A673 (cell line): ENCODE measurements around the gene CUX1. TPM values are rescaled to one million over a fixed set of nuclear protein-coding genes. Genes with fewer than 3 reads are reported as not detected.

Source experiments
- BruUV-seq: library from RNA; stranded (reverse); fragments of 400-500 nt; replicated peaks from 2 replicates; lab custom pipeline; 2021; lab: Mats Ljungman, UMichigan
- CTCF ChIA-PET: fragments of 300-600 bp; sonication (Branson Sonifier 250); formaldehyde crosslinking; loops from one replicate; lab custom pipeline; 2022; ENCODE audit warnings: antibody characterized with exemption; lab: Charles Lee
- POLR2A ChIA-PET: fragments of 300-600 bp; sonication (Branson Sonifier 250); formaldehyde crosslinking; loops from one replicate; lab custom pipeline; 2022; ENCODE audit warnings: antibody characterized with exemption; ENCODE audit not compliant: low non-redundant PET; lab: Charles Lee
- DNase-seq: peaks from one replicate; pipeline ENCODE4 v3.0.0-alpha.2; 2015; ENCODE audit warnings: low spot score
- H3K27ac ChIP-seq: fragments of 200-600 bp; sonication (generic); 2 replicates; pipeline ENCODE4 v1.5.1; 2016; ENCODE audit warnings: mixed run types, low read depth, mild to moderate bottlenecking, mixed read lengths, antibody characterized with exemption, low read length; ENCODE audit not compliant: poor library complexity, severe bottlenecking
- H3K27me3 ChIP-seq: fragments of 200-600 bp; sonication (generic); replicated peaks from 2 replicates; pipeline ENCODE4 v1.6.1; 2017; ENCODE audit warnings: mixed run types, low read depth, mild to moderate bottlenecking, mixed read lengths, antibody characterized with exemption, low read length; ENCODE audit not compliant: insufficient read depth, poor library complexity
- H3K36me3 ChIP-seq: fragments of 200-600 bp; sonication (generic); 2 replicates; pipeline ENCODE4 v1.6.1; 2016; ENCODE audit warnings: mixed run types, mild to moderate bottlenecking, mixed read lengths, antibody characterized with exemption, low read length; ENCODE audit not compliant: insufficient read depth, poor library complexity, severe bottlenecking
- H3K4me1 ChIP-seq: fragments of 200-600 bp; sonication (generic); 2 replicates; pipeline ENCODE4 v1.6.1; 2017; ENCODE audit warnings: mixed run types, mild to moderate bottlenecking, mixed read lengths, antibody characterized with exemption, low read length; ENCODE audit not compliant: insufficient read depth, poor library complexity, severe bottlenecking
- H3K4me3 ChIP-seq: fragments of 200-600 bp; sonication (generic); 2 replicates; pipeline ENCODE4 v1.5.1; 2016; ENCODE audit warnings: low read depth, mixed run types, mild to moderate bottlenecking, mixed read lengths, low read length; ENCODE audit not compliant: poor library complexity, severe bottlenecking
- H3K9me3 ChIP-seq: fragments of 200-600 bp; sonication (generic); 2 replicates; pipeline ENCODE4 v1.6.1; 2016; ENCODE audit warnings: mixed run types, low read depth, mild to moderate bottlenecking, mixed read lengths, antibody characterized with exemption, low read length; ENCODE audit not compliant: poor library complexity, severe bottlenecking
- CTCF ChIP-seq: fragments of 300-800, 200-600 bp; sonication (generic); conservative IDR thresholded peaks from 2 replicates; pipeline ENCODE4 v1.5.1; 2017; ENCODE audit warnings: low read depth, mild to moderate bottlenecking, antibody characterized with exemption, low read length, moderate library complexity, mixed read lengths
- EZH2 ChIP-seq: fragments of 200-600 bp; sonication (generic); IDR thresholded peaks from 2 replicates; pipeline ENCODE4 v1.6.1; 2017; ENCODE audit warnings: borderline replicate concordance, low read depth, mild to moderate bottlenecking, mixed read lengths, antibody characterized with exemption, low read length; ENCODE audit not compliant: poor library complexity, severe bottlenecking
- intact Hi-C: fragments of 100-400 bp; cut with micrococcal nuclease; formaldehyde crosslinking; loops from one replicate; pipeline ENCODE4 v1.10.0; 2022; ENCODE audit not compliant: unreplicated experiment
- total RNA-seq: library from RNA; stranded (reverse); gene quantifications from 2 replicates; pipeline ENCODE4 v1.2.3, GENCODE V29; 2021

The CUX1 gene
- total RNA-seq, 1 experiment from 2014 or later: 49.4 TPM

GRCh38 chr7:101993311-101993710 lies 175.9 kb downstream of the CUX1 start:
- no peak for TF ChIP-seq EZH2
- no TSS peak for BruUV-seq
- no peak overlapping the region for H3K4me3 ChIP-seq
- H3K27ac ChIP-seq: no peak overlapping the region
- CTCF ChIA-PET: no interaction called here
- H3K4me1 ChIP-seq: no peaks in the 10 kb centered on the region
- DNase-seq: no peak
- intact Hi-C loops: no loop called here
- H3K9me3 ChIP-seq: no peaks in the 10 kb centered on the region
- no peaks in the 10 kb centered on the region for H3K36me3 ChIP-seq
- no peaks in the 10 kb centered on the region for H3K27me3 ChIP-seq
- POLR2A ChIA-PET: no interaction called here

- H3K27me3 ChIP-seq: no peaks in the 10 kb centered on the region
- H3K4me3 ChIP-seq: no peak overlapping the region
- H3K9me3 ChIP-seq: no peaks in the 10 kb centered on the region
- no peaks in the 10 kb centered on the region for H3K4me1 ChIP-seq
- CTCF ChIA-PET: no interaction called here
- intact Hi-C loops: no loop called here
- no peak overlapping the region for H3K27ac ChIP-seq
- TF ChIP-seq CTCF: no peak
- TF ChIP-seq EZH2: no peak
- DNase-seq: no peak
- H3K36me3 ChIP-seq: no peaks in the 10 kb centered on the region
- POLR2A ChIA-PET: no interaction called here
- BruUV-seq: no TSS peak
Observed at GRCh38 chr7:101995121-101995520, 177.7 kb downstream of the CUX1 start.

- TF ChIP-seq CTCF: no peak
- TF ChIP-seq EZH2: no peak
- POLR2A ChIA-PET: no interaction called here
- intact Hi-C loops: no loop called here
Observed at GRCh38 chr7:101996131-101996691, 178.8 kb downstream of the CUX1 start.

GRCh38 chr7:101996876-101997275 lies 179.4 kb downstream of the CUX1 start:
- Histone ChIP-seq H3K9me3 (no peaks in the 10 kb centered on the region), H3K4me3 (no peak overlapping the region), H3K36me3 (no peaks in the 10 kb centered on the region), H3K27me3 (no peaks in the 10 kb centered on the region), H3K4me1 (no peaks in the 10 kb centered on the region), H3K27ac (no peak overlapping the region)
- ChIA-PET CTCF (no interaction called here), POLR2A (no interaction called here)
- TF ChIP-seq CTCF: no peak
- TF ChIP-seq EZH2: no peak
- no TSS peak for BruUV-seq
- intact Hi-C loops: no loop called here
- no peak for DNase-seq

More at GRCh38 chr7:101996131-101996691, 178.8 kb downstream of the CUX1 start:
- no TSS peak for BruUV-seq
- Histone ChIP-seq H3K27me3 (no peaks in the 10 kb centered on the region), H3K4me3 (no peak overlapping the region), H3K36me3 (no peaks in the 10 kb centered on the region), H3K9me3 (no peaks in the 10 kb centered on the region), H3K27ac (no peak overlapping the region), H3K4me1 (no peaks in the 10 kb centered on the region)
- DNase-seq: no peak
- CTCF ChIA-PET: no interaction called here
